Subcutaneous adipose tissue (tissue), 4 donors: Measurements from ENCODE around the gene EFS. TPM values are rescaled to one million over a fixed set of nuclear protein-coding genes. Genes with fewer than 3 reads are reported as not detected.

ENCODE experiments used
- total RNA-seq, 4 donors: library from RNA; depleted of rRNA; stranded (reverse); fragments of >200 nt; gene quantifications; one replicate each; pipeline ENCODE4 v1.1.0, GENCODE V29; 2016
- TF ChIP-seq, protein P1 (sequence below): fragments of 450-650 bp; IDR thresholded peaks from one replicate; pipeline ENCODE4 v1.5.1; 2016; ENCODE audit warnings: low read depth, mild to moderate bottlenecking, control low read depth, antibody characterized with exemption, moderate library complexity

Gene EFS
- total RNA-seq, 4 donors from 2014 or later: 8.5 to 12.8 (median 9.8) TPM

DNA sequence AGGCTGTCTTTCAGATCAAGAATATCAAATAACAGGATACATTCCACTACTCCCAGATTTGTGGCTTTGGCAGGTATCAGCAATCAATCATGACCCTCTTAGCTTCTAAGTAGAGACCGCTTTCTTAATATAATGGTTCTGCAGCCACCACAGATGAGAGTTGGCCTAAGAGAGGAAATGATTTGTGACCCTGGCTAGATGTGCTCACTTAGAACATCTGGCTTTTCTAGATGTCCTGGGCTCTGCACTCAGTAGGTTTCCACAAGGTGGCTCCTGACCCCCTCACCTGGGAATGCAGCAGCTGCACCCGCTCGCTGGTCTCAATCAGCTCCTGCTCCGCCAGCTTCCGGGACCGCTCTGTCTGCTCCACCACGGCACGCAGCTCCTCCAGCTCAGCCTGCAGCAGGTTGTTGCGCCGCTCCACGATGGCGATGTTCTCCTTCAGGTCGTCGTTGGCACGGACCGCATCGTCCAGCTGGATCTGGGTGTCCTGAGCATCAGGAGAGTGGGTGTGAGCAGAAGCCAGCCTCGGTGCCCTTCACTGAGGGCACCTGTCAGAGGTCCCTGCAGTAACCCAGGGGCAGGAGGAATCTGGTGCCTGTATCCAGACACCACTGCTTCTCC is 20.8 kb upstream of the EFS start:
- TF ChIP-seq, protein P1, sequence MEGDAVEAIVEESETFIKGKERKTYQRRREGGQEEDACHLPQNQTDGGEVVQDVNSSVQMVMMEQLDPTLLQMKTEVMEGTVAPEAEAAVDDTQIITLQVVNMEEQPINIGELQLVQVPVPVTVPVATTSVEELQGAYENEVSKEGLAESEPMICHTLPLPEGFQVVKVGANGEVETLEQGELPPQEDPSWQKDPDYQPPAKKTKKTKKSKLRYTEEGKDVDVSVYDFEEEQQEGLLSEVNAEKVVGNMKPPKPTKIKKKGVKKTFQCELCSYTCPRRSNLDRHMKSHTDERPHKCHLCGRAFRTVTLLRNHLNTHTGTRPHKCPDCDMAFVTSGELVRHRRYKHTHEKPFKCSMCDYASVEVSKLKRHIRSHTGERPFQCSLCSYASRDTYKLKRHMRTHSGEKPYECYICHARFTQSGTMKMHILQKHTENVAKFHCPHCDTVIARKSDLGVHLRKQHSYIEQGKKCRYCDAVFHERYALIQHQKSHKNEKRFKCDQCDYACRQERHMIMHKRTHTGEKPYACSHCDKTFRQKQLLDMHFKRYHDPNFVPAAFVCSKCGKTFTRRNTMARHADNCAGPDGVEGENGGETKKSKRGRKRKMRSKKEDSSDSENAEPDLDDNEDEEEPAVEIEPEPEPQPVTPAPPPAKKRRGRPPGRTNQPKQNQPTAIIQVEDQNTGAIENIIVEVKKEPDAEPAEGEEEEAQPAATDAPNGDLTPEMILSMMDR: no peak

GRCh38 chr14:23385244-23385641 is 20.3 kb upstream of the EFS start:
- TF ChIP-seq, protein P1: no peak

DNA sequence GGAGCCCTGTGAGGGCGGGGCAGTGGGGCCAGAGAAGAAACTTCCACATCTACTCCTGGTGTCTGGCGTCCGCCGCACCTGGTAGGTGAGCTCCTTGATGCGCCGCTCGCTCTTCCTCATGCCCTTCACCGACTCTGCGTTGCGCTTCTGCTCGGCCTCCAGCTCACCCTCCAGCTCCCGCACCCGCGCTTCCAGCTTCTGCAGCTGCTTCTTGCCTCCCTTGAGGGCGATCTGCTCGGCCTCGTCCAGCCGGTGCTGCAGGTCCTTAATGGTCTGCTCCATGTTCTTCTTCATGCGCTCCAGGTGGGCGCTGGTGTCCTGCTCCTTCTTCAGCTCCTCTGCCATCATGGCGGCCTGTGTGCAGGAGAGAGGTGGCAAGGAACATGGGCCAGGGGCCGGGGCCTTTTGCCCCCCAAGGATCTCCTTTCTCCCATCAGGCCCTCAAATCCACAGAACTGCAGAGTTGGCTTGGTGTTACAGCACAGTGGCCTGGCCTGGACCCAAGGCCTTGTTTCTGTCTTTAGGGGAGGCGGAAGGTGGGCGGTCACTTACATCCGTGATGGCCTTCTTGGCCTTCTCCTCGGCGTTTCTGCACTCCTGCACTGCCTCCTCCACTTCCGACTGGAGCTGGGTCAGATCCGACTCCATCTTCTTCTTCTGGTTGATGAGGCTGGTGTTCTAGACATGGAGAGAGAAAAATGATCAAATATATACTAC is 19.6 kb upstream of the EFS start:
- TF ChIP-seq, protein P1: no peak

GRCh38 chr14:23382731-23383440 is 17.9 kb upstream of the EFS start:
- TF ChIP-seq, protein P1: no peak

DNA sequence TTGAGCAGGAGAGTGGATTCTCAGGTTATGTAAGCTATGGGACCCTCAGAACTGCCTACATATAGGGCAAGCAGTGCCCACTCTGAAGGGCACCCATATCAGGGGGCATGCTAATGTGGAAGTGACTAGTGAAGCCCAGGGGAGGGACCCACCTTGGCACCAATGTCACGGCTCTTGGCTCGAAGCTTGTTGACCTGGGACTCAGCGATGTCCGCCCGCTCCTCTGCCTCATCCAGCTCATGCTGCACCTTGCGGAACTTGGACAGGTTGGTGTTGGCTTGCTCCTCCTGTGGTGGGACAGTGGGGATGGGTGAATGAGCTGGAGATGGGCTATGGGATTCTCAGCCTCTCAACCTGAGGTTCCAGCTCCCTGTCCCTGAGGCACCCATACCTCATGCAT is 17.3 kb upstream of the EFS start:
- TF ChIP-seq, protein P1: no peak

- TF ChIP-seq, protein P1: no peak
Measured at GRCh38 chr14:23381871-23382270, 16.9 kb upstream of the EFS start.

DNA sequence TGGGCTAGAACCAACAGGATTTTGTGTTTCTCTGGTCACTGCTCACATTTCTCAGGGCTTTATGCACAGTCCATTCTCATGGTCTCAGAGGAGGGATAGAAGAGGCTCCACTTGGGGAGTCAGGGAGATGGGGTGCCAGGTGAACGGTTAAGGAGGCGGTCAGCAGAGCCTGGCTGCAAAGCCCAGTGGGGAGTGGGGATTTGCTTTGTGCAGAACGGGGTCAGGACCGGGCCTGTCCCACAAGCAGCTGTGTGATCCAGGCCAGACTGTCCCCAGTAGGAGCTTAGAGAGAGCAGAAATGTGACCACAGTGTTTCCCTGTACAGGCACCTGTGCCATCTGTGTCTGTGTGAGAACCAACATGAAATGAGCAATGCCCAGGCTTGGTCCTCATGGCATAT is 16.0 kb upstream of the EFS start:
- TF ChIP-seq, protein P1: no peak
